ENCODE measurements around the gene UBB.

Gene UBB

DNA sequence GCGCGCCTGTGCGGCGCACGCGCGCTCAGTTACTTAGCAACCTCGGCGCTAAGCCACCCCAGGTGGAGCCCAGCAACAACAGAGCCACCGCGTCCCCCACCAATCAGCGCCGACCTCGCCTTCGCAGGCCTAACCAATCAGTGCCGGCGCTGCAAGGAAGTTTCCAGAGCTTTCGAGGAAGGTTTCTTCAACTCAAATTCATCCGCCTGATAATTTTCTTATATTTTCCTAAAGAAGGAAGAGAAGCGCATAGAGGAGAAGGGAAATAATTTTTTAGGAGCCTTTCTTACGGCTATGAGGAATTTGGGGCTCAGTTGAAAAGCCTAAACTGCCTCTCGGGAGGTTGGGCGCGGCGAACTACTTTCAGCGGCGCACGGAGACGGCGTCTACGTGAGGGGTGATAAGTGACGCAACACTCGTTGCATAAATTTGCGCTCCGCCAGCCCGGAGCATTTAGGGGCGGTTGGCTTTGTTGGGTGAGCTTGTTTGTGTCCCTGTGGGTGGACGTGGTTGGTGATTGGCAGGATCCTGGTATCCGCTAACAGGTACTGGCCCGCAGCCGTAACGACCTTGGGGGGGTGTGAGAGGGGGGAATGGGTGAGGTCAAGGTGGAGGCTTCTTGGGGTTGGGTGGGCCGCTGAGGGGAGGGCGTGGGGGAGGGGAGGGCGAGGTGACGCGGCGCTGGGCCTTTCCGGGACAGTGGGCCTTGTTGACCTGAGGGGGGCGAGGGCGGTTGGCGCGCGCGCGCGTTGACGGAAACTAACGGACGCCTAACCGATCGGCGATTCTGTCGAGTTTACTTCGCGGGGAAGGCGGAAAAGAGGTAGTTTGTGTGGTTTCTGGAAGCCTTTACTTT, at the start of gene UBB:
TSS of gene UBB (plus strand) at position 452 of the 856 bp plus-strand sequence. CDS start 817 bp downstream, outside the sequence.
- peak; percentile 98 for DNase-seq

DNA sequence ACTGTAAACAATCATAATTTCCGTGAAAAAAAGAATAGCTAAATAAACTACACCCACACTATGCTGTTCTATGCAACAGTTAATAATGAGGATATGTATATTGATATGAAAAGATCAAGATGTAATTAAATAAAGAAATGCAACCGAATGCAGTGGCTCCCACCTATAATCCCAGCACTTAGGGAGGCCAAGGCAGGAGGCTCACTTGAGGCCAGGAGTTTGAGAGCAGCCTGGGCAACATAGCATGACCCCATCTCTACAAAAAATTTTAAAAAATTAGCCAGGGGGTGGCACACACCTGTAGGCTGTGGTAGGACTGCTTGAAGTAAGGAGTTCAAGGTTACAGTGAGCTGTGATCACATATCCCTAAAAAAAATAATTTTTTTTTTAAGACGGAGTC, 42.5 kb upstream of the UBB start:
- no peak for DNase-seq

DNA sequence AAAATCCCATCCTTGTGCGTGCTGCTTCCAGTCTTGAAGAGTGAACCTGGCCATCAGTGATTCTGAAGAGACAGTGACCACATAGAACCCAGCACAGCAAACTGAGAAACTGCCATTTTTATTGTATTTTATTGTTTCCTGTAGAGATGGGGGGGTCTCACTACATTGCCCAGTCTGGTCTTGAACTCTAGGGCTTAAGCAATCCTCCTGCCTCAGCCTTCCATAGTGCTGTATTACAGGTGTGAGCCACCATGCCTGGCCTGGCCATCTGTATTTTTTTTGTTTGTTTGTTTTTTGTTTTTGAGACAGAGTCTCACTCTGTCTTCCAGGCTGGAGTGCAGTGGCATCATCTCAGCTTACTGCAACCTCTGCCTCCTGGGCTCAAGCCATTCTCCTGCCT, 41.5 kb upstream of the UBB start:
- no peak for DNase-seq

DNA sequence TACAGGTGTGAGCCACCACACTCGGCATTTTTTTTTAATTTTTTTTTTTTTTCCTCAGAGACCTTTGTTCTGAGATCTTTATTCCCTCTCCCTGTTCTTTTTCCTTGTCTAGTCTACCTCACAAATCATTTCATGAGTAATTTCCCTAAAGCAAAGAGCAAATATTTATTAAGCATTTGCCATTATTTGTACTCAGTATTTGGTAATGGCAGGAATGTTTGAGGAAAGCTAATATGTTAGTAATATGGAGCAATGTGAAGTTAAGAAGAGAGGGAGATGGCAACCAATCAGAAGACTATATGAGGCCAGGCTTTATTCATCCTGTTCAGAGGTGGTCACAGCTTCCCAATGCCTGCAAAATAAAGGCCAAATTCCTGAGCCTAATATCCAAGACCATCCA, 40.9 kb upstream of the UBB start:
- no peak for DNase-seq

DNA sequence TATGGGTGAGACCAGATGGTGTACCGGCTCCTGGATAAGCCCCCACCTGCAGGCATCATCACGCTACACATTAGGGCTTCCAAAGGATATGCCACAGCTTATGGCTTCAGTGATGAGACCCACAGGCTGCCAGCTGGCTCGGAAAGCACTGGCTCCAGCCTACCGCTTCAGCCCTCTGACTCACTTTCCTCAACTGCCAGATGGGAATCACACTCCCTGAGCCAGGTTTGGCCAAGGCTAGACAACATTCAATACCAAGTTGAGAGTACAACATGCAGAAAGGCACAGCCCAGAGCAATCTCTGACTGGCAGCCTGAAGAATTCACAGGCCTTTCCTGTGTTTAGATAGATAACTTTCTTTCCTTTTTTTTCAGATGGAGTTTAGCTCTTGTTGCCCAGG, 37.9 kb upstream of the UBB start:
- no peak for DNase-seq

DNA sequence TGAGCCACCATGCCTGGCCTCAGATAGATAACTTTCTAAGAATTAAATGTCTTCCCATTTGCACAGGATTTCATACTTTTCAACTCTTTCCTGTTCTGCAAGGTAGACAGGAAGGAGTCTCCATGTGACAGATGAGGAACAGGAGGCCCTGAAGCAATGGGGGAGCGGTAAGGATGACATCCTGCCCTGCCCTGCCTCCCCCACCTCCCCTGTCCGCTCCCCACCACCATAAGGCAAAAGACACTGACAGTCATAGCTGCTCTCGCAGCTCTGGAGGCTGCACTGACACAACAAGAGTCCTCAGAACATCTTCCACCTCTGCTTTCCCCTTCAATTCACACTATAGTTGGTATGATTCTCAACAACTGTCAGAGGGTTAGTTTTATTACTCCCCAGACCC, 37.3 kb upstream of the UBB start:
- no peak for DNase-seq

DNA sequence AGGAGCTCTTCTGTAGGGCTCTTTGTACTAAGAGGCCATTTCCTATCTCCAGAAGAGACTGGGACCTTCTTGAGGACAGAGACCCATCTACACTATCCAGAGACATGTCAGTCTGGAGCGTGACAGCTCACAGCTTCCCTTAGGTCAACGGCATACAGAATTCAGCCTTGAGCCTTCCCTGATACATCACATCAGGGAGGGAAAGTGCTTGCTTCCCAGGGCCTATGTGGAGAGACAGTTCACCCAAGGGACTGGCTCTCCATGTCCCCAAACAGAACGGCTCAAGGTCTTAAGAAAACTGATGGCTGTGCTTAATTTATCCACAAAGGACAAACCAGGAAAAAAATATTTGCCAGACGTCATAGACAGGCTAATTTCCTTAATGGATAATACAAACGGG, 35.3 kb upstream of the UBB start:
- DNase-seq = no peak

DNA sequence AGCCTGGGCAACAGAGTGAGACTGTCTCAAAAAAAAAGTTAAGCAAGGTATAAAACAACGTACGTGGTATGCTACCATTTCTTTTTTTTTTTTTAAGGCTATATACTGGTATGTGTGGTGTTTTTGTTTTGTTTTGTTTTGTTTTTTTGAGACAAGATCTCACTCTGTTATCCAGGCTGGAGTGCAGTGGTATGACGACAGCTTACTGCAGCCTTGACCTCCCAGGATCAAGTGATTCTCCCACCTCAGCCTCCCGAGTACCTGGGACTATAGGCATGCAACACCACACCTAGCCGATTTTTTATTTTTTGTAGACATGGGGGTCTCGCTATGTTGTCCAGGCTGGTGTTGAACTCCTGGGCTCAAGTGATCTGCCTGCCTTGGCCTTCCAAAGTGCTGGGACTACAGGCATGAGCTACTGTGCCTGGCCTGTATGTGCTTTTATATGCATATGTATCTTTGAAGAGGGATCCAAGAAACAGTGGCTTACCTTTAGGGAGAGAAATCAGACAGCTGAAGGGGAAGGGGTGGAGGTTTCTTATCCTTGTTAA, 34.1 kb upstream of the UBB start:
- DNase-seq = no peak

DNA sequence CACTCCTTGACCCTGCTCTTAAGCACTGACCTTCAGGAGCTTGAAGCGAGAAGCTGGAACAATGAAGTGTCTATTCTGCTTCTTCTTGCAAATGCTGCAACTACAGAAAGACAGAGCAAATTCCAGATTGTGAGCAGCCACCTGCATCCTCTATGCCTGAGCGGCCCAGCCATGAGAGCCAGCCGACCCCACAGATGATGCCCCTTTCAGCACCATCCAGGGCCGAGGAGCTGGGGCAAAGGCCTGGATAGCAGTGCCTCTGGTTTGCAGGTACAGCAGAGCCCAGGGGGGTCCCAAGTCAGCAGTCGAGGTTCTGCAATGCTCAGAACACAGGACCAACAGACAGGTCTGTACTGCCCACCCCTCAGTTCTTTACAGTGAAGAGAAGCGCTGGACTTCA, 32.3 kb upstream of the UBB start:
- peak; percentile 55 for DNase-seq

DNA sequence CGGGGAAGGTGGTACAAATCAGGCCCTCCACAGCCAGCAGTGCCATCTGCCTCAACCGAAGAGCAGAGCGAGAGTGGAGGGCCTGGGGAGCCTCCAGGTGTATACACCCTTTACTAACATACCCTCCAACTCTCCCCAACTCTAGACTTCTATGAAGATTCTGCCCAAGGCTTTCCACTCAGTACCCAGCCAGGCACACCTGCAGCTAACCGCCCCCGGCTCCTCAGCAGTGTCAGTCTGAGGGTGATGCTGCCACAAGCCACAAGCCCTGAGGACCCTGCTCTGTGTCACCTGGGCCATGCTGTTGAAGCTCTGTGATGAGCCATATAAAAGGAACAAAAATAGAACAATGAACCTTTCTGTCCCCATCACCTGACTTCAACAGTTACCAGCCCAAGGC, 31.5 kb upstream of the UBB start:
- peak; percentile 27 for DNase-seq

DNA sequence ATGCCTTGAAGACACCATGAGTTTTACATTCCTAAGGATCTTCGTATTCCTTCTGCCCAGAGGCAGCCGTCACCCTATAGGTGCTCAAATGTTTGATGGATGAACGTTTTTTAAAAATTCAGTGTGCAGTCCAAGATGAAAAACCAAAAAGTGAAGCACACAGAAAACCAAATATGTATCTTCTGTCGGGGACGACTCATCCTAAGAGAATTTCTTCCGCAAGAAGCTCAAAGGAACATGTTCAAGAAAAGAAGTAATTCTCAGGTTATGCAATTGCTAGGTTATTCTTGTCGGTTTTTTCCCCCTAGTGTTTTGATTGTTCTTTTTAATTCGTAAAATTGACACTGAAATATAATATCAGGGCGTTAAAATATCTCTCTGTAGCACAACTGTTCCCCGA, 29.1 kb upstream of the UBB start:
- no peak for DNase-seq

DNA sequence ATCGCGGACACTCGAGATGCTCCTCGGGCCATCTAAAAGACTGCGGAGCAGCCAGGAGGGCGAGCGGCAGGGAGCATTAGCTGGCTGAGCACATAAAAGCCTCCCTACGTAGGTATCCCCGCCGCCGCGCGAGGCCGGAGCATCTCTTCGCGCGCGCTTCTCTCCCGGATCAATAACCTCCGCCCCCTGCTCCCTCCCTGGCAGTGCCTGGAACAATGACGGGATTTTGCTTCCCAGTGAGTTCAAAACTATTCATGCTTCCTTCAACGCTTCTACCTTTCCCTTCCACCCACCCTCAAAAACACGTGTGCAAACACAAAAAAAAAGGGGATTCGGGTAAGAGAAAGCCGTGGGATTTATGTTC, 28.6 kb upstream of the UBB start:
- peak; percentile 66 for DNase-seq

DNA sequence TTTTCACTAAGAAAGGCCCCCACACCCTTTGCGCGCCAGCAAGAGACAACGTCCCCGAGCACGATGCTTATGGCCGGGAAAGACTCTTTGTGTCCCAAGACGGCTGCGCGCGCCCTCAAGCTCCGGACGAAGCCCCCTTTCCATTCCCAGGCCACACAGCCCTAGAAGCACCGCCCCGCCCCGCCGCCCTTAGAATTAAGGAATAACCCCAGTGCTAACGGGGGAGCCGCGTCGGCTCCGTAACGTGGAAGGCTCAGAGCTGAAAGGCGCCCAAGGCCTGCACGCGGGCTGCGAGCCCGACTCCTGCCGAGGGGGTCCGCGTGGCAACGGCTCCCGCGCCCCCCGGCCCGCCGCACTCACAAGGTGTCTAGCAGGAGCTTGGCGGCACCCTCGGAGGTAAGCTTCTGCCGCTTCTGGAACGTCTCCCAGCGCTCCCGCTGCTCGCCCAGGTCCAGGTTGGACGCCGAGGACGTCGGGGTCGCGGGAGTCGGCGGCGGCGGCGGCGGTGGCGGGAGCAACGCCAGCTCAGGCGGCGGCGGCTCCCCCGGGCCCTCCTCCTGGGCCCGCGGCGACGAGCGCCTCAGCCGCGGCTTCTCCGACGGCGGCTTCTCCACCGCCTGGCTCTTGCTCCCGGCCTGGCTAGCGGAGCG, 28.1 kb upstream of the UBB start:
- DNase-seq = peak; percentile 72

DNA sequence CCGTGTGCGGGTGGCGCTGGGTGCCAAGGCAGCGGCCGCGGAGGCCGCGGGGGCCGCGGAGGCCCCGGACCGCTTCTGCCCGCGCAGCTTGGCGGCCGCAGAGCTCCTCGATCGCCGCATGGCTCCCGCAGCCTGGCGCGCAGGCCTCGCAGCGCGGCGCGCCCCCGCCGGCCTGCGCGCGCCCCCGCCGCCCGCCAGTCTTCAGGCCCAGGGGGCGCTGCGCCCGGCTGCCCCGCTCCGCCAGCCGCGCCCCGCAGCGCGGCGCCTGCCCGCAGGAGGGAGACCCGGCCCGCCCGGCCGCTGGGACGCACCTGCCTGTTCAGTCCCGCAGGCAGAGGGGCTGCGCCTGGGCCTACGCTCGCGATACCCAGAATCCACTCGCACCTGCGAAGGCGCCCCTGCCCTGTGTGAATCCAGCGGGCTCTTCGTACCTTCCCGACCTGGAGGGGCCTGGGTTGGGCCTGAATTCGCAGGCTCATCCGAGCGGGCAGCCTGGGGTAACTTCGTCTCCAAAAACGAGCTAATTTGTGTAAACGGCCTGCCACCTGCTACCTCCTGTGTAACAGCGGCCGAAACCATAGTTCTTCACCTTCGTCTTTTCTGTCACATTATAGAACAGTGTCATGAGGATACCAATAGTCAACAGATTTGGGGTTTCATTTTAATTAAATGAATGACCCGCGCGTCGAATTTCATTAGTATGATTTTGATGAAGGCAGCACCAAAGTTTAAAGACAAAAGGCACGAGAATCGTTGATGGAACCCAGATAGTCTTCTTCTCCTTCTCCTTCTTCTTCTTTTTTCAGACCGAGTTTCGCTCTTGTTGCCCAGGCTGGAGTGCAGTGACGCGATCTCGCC, 27.3 kb upstream of the UBB start, which contains the start of gene CENPV:
TSS of gene CENPV (minus strand) at position 153 of the 858 bp plus-strand sequence. CDS start at position 120, 33 bp downstream.
- peak; percentile 87 for DNase-seq

DNA sequence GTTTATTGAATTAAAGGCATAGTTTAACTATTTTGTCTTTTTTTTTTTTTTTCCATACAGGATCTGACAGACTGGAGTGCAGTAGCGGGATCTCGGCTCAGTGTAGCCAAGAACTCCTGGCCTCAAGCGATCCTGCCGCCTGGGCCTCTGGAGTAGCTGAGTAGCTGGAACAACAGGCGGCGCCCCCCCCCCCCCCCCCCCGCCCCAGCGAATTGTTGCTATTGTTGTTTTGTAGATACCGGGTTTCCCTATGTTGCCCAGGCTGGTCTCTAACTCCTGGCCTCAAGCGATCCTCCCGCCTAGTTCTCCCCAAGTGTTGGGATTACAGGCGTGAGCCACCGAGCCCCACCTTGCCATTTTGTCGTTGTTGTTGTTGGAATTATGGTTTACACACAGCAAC, 26.3 kb upstream of the UBB start:
- peak; percentile 8 for DNase-seq

DNA sequence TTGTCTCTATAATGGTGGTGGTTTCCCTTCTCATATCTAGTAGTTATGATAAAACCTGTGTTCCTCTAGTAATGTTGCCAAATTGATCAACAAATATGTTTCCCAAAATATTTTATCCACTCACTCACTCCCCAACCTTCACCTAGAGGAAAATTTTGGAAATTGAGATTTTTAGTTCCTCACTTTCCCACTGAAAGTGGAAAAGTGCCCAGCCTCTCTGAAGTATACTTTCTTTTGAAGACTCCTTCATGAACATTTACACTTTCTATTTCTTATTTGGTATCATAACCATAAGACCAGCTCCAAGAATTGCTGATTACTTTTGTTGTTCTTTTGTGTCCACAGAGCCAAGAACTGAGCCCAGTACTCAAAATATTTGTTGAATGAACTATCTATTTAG, 22.5 kb upstream of the UBB start:
- no peak for DNase-seq

DNA sequence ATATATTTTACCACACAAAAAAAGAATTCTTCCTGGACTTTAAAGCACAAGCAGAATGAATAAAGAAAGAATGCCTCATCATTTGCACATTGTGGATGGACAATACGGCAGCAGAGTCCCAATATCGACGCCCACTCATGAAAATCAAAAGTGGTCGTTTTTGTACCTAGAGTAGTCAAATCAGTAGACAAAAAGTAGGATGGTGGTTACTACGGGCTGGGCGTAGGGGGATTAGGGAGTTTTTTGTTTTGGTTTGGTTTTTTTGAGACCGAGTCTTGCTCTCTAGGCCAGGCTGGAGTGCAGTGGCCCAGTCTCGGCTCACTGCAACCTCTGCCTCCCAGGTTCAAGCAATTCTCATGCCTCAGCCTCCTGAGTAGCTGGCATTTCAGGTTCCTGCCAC, 19.0 kb upstream of the UBB start:
- DNase-seq = no peak

DNA sequence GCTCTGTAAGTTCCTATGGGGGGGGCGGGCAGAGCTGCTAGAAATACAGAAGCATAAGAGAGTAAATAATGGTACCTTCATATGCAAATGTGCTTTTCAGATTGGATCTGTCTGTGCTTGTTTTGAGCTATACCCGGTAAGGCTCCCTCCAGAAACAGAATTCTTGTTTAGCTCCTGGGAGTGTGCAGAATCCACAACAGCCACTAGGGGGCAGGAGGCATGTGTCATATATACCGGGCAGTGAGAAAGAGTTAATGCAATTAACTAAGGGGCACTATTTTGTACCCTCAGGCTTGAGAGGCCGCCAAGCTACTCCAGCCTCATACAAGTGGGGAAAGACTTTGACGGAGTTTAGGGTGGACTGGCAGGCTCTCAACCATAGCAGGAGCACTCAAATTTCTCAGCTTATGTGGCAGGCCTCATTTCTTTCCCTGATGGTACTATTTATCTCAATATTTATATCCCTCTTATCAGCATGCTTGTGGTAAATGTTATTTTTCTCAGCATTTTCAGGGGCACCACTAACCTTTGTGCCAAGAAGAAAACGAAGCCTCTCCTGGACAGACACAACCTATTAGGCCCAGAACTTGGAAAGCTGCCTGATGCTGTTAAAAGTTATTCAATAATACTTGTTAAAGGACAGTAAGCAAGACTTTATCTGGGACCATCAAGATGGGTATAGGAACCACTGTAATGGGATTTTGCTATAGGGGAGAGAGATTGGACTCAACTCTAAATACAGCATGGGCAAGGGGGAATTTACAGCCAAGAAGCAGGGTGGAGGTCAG, 16.9 kb upstream of the UBB start:
- DNase-seq = peak; percentile 90

DNA sequence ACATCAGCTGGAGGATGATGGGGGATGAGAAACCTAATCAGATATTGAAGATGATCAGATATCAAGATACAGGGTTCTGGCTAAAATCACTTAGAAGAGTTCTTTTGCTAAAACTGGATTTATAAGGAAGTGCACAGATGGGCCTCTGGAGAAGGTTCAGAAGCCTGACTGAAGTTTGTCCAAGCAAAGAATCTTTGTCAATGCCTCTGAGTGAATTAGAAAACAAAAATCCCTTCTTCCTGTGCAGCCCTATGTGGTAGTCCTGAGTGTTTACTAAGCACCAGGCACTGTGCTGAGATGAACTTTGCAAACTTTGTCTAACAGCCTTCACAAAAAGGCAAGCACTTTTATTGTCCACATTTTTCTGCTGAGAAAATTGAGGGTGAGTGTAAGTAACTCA, 16.3 kb upstream of the UBB start:
- DNase-seq = no peak

DNA sequence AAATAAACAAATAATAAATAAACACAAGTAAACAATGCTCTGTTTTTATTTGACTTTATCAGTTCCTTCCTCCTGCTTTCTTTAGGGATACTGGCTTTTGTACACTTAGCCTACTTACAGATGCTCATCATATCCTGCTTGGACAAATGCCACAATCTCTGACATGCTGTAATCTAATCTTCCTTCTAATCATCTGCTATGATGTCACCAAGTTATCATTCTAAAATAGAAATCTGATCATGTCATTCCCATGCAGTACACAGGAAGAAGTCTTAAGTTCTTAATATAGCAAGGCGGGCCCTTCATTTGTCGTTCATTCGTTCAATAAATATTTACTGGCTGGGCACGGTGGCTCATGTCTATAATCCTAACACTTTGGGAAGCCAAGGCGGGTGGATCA, 9.1 kb upstream of the UBB start:
- no peak for DNase-seq

DNA sequence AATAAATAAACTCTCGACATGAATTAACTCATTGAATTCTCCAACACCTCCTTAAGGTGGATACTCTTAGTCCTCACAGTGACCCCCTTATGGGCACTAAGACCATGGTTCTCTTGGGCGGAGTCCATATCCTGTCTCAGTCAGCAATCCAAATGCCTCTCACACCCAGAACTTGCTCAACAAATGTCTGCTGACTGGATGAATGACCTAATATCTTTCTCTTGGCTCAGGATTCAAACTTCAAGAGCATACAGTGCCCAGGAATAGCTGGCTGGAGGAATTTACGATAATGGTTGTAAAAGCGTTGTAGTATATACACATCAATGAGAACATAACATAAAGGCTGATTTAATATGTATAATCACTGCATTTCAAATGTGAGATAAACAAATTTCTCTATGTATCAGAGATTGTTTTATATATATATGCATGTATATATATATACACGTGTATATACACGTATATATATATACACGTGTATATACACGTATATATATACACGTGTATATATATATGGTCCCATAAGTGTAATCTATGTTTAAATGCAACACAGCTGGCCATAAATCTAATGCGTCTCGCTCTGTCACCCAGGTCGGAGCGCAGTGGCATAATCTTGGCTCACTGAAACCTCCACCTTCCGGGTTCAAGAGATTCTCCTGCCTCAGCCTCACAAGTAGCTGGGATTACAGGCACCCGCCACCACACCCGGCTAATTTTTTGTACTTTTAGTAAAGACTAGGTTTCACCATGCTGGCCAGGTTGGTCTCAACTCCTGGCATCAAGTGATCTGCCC, 6.5 kb upstream of the UBB start:
- no peak for DNase-seq

DNA sequence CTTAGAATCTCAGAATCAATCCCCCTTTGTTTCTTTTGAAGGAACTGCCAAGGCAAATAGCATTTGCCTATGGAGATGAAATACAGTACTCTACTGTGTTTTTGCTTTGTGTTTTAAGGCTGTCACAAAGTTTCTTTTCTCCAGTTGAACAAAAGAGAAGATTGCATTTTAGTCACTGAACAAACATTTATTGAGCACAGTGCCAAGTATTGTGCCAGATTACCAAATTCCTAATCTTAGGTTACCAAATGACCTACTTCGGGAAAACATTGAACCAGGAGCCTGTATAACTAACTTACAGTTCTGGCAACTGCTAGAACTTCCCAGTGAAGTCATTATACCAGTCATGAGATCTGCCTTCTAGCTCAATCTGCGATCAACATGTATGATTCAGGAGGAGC, 3.0 kb upstream of the UBB start:
- no peak for DNase-seq

All from activated effector memory CD4-positive, alpha-beta T cell treated with anti-CD3 and anti-CD28 coated beads, Interleukin-2, amount 50 U/mL, for 16 hours (primary cell).